ENCODE results near the gene SLC7A9. TPM values are rescaled to one million over a fixed set of nuclear protein-coding genes. Genes with fewer than 3 reads are reported as not detected.
"Not testable (repeated sequence)": the region's sequence is repeated elsewhere in the genome, so short reads cannot be mapped to it uniquely, and the experiment has no call there.

Gene SLC7A9
- total RNA-seq, 1 donor from 2014 or later: 0.33 TPM

- no peak for TF ChIP-seq CTCF (IDR thresholded peaks at IDR 0.05)
- ChIA-PET POLR2A (no interaction called here), CTCF (no interaction called here)
- ATAC-seq (ENCODE audit: low read depth) (no peak), DNase-seq (no peak)
- Mint-ChIP-seq H3K27ac (no peak overlapping the region), H3K36me3 (ENCODE audit: low read depth) (no peaks in the 10 kb centered on the region), H3K9me3 (no peaks in the 10 kb centered on the region), H3K4me1 (no peaks in the 10 kb centered on the region), H3K4me3 (no peak overlapping the region), H3K27me3 (no peaks in the 10 kb centered on the region)
- intact Hi-C loops (cut with micrococcal nuclease): no loop called here
These were observed 10.0 kb downstream of the SLC7A9 start for GRCh38 chr19:32859591-32859990.

- TF ChIP-seq CTCF (IDR thresholded peaks at IDR 0.05): no peak
- Mint-ChIP-seq H3K4me3 (no peak overlapping the region), H3K27me3 (no peaks in the 10 kb centered on the region), H3K4me1 (no peaks in the 10 kb centered on the region), H3K9me3 (no peaks in the 10 kb centered on the region), H3K36me3 (ENCODE audit: low read depth) (no peaks in the 10 kb centered on the region), H3K27ac (no peak overlapping the region)
- DNase-seq: no peak
- ATAC-seq (ENCODE audit: low read depth): no peak
- POLR2A ChIA-PET: no interaction called here
- intact Hi-C loops (cut with micrococcal nuclease): no loop called here
- CTCF ChIA-PET: no interaction called here
These were observed 11.0 kb downstream of the SLC7A9 start for GRCh38 chr19:32858559-32858958.

- Mint-ChIP-seq H3K27ac (no peak overlapping the region), H3K36me3 (ENCODE audit: low read depth) (no peaks in the 10 kb centered on the region), H3K9me3 (no peaks in the 10 kb centered on the region), H3K4me1 (no peaks in the 10 kb centered on the region), H3K27me3 (no peaks in the 10 kb centered on the region), H3K4me3 (no peak overlapping the region)
- ATAC-seq (ENCODE audit: low read depth): no peak
- TF ChIP-seq CTCF (IDR thresholded peaks at IDR 0.05): no peak
- ChIA-PET POLR2A (no interaction called here), CTCF (no interaction called here)
- DNase-seq: no peak
- intact Hi-C loops (cut with micrococcal nuclease): no loop called here
These were observed 11.4 kb downstream of the SLC7A9 start for GRCh38 chr19:32858155-32858554.

- no peaks in the 10 kb centered on the region for H3K36me3 Mint-ChIP-seq (ENCODE audit: low read depth)
- ATAC-seq (ENCODE audit: low read depth): no peak
- CTCF ChIA-PET: no interaction called here
- intact Hi-C loops (cut with micrococcal nuclease): no loop called here
- POLR2A ChIA-PET: no interaction called here
- no peak overlapping the region for H3K4me3 Mint-ChIP-seq
- H3K27ac Mint-ChIP-seq: no peak overlapping the region
- TF ChIP-seq CTCF (IDR thresholded peaks at IDR 0.05): no peak
- DNase-seq: no peak
- no peaks in the 10 kb centered on the region for H3K27me3 Mint-ChIP-seq
- H3K4me1 Mint-ChIP-seq: no peaks in the 10 kb centered on the region
- no peaks in the 10 kb centered on the region for H3K9me3 Mint-ChIP-seq
These were observed 12.0 kb downstream of the SLC7A9 start for GRCh38 chr19:32857584-32857983.

- CTCF ChIA-PET; H3K4me1 Mint-ChIP-seq; POLR2A ChIA-PET; DNase-seq; intact Hi-C loops (cut with micrococcal nuclease); H3K27me3 Mint-ChIP-seq; ATAC-seq (ENCODE audit: low read depth); H3K36me3 Mint-ChIP-seq (ENCODE audit: low read depth); H3K9me3 Mint-ChIP-seq; H3K4me3 Mint-ChIP-seq; H3K27ac Mint-ChIP-seq: not testable (repeated sequence)
These were observed 12.7 kb downstream of the SLC7A9 start for GRCh38 chr19:32856818-32857217.

GRCh38 chr19:32852216-32852615 lies 17.4 kb downstream of the SLC7A9 start:
- no peak for DNase-seq
- Mint-ChIP-seq H3K27me3 (no peaks in the 10 kb centered on the region), H3K27ac (no peak overlapping the region), H3K4me3 (no peak overlapping the region), H3K9me3 (peaks cover 3% of the 10 kb centered on the region), H3K4me1 (no peaks in the 10 kb centered on the region), H3K36me3 (ENCODE audit: low read depth) (no peaks in the 10 kb centered on the region)
- ChIA-PET POLR2A (no interaction called here), CTCF (no interaction called here)
- TF ChIP-seq CTCF (IDR thresholded peaks at IDR 0.05): no peak
- no peak for ATAC-seq (ENCODE audit: low read depth)
- intact Hi-C loops (cut with micrococcal nuclease): no loop called here

GRCh38 chr19:32848035-32848434 lies 21.5 kb downstream of the SLC7A9 start:
- CTCF ChIA-PET; H3K9me3 Mint-ChIP-seq; intact Hi-C loops (cut with micrococcal nuclease); H3K4me3 Mint-ChIP-seq; ATAC-seq (ENCODE audit: low read depth); POLR2A ChIA-PET; H3K27ac Mint-ChIP-seq; H3K36me3 Mint-ChIP-seq (ENCODE audit: low read depth); DNase-seq; H3K4me1 Mint-ChIP-seq; H3K27me3 Mint-ChIP-seq: not testable (repeated sequence)

All from activated B cell treated with CpG ODN at 0.5 μM for 24 hours (primary cell).